K562 (cell line): ENCODE results near the gene PTPRF. TPM values are rescaled to one million over a fixed set of nuclear protein-coding genes. Genes with fewer than 3 reads are reported as not detected.

Source experiments
- ARID3A ChIP-seq: IDR thresholded peaks from 2 replicates; pipeline ENCODE4 v1.6.1; 2012; ENCODE audit warnings: low read depth, low read length, improper control_type of control experiment, borderline replicate concordance
- CBFA2T2 ChIP-seq: fragments of 450-650 bp; conservative IDR thresholded peaks from 2 replicates; pipeline ENCODE4 v1.6.1; 2017; ENCODE audit warnings: mild to moderate bottlenecking
- CHD4 ChIP-seq: fragments of 200-600 bp; sonication (generic); IDR thresholded peaks from 3 replicates; pipeline ENCODE4 v1.6.1; 2012; ENCODE audit warnings: low read depth, mild to moderate bottlenecking, mixed read lengths, low read length, inconsistent platforms; ENCODE audit not compliant: insufficient read depth, insufficient replicate concordance, poor library complexity, severe bottlenecking
- CREB1 ChIP-seq, 2 experiments: sonication (generic) in 1 of 2; formaldehyde crosslinking in 1 of 2; IDR thresholded peaks; 2 replicates each; pipeline versions ENCODE4 v1.6.1 to v1.8.0; 2012 to 2022; ENCODE audit warnings: inconsistent platforms in 1 of 2, mild to moderate bottlenecking in 1 of 2, missing genetic modification reagents in 1 of 2, moderate library complexity in 1 of 2
- CTBP1 ChIP-seq: fragments of 450-650 bp; IDR thresholded peaks from 2 replicates; pipeline ENCODE4 v1.6.1; 2016; ENCODE audit warnings: borderline replicate concordance
- ETS1 ChIP-seq: conservative IDR thresholded peaks from 2 replicates; pipeline ENCODE4 v1.6.1; 2011; ENCODE audit warnings: low read depth, mild to moderate bottlenecking, low read length; ENCODE audit not compliant: control insufficient read depth
- FOXJ3 ChIP-seq: sonication (generic); formaldehyde crosslinking; IDR thresholded peaks from 2 replicates; pipeline ENCODE4 v1.4.0; 2020; ENCODE audit warnings: mild to moderate bottlenecking, missing genetic modification reagents
- FOXM1 ChIP-seq, 2 experiments: fragments of 450-650 bp in 1 of 2; sonication (generic) in 1 of 2; formaldehyde crosslinking in 1 of 2; IDR thresholded peaks; 2 replicates each; pipeline versions ENCODE4 v1.6.1 to v1.9.0; 2017 to 2022; ENCODE audit warnings: low read depth in 2 of 2, mild to moderate bottlenecking in 2 of 2, missing genetic modification reagents in 1 of 2, moderate library complexity in 1 of 2
- KAT8 ChIP-seq: fragments of 450-650 bp; IDR thresholded peaks from 2 replicates; pipeline ENCODE4 v1.6.1; 2016; ENCODE audit warnings: low read depth, mild to moderate bottlenecking
- L3MBTL2 ChIP-seq: fragments of 450-650 bp; IDR thresholded peaks from 2 replicates; pipeline ENCODE4 v1.6.1; 2016; ENCODE audit warnings: mild to moderate bottlenecking, moderate library complexity
- MEIS2 ChIP-seq: fragments of 450-650 bp; IDR thresholded peaks from 2 replicates; pipeline ENCODE4 v1.6.1; 2014; ENCODE audit warnings: mild to moderate bottlenecking; ENCODE audit not compliant: partially characterized antibody
- MTA3 ChIP-seq: fragments of 450-650 bp; formaldehyde crosslinking; IDR thresholded peaks from 2 replicates; pipeline ENCODE4 v1.6.1; 2017; ENCODE audit warnings: mild to moderate bottlenecking, borderline replicate concordance
- NFIC ChIP-seq: fragments of 450-650 bp; IDR thresholded peaks from 2 replicates; pipeline ENCODE4 v1.6.1; 2017; ENCODE audit warnings: mild to moderate bottlenecking, inconsistent platforms
- NR2C1 ChIP-seq, 2 experiments: fragments of 450-650 bp; IDR thresholded peaks; 2 replicates each; pipeline ENCODE4 v1.6.1; 2017; ENCODE audit warnings: mild to moderate bottlenecking in 2 of 2, antibody characterized with exemption in 1 of 2, inconsistent platforms in 1 of 2, missing compliant biosample characterization in 1 of 2, missing genetic modification characterization in 1 of 2
- NR2C2 ChIP-seq, 2 experiments: fragments of 200-800 bp in 1 of 2; sonication (Bioruptor generic) in 1 of 2; sonication (generic) in 1 of 2; formaldehyde crosslinking in 1 of 2; IDR thresholded peaks; 2 replicates each; pipeline versions ENCODE4 v1.6.1 to v1.8.0; 2016 to 2022; ENCODE audit warnings: mild to moderate bottlenecking in 1 of 2, missing compliant biosample characterization in 1 of 2, missing genetic modification characterization in 1 of 2, missing genetic modification reagents in 1 of 2
- RFX5 ChIP-seq: IDR thresholded peaks from 2 replicates; pipeline ENCODE4 v1.6.1; 2011; ENCODE audit warnings: low read depth, mild to moderate bottlenecking, improper control_type of control experiment, low read length
- SNRNP70 ChIP-seq: fragments of 200-400 bp; formaldehyde crosslinking; optimal IDR thresholded peaks from 2 replicates; pipeline ENCODE3; 2017; ENCODE audit warnings: low read depth, low read length
- TSC22D4 ChIP-seq: fragments of 450-650 bp; IDR thresholded peaks from 2 replicates; pipeline ENCODE4 v1.6.1; 2016; ENCODE audit warnings: missing genetic modification characterization, missing biosample characterization, control low read depth
- U2AF2 ChIP-seq: fragments of 200-400 bp; formaldehyde crosslinking; optimal IDR thresholded peaks from 2 replicates; pipeline ENCODE3; 2017; ENCODE audit warnings: low read depth, mild to moderate bottlenecking, low read length
- ZNF212 ChIP-seq: fragments of 450-650 bp; formaldehyde crosslinking; IDR thresholded peaks from 2 replicates; pipeline ENCODE4 v1.4.0; 2020; ENCODE audit warnings: mild to moderate bottlenecking
- ZNF263 ChIP-seq: sonication (generic); formaldehyde crosslinking; IDR thresholded peaks from 2 replicates; pipeline ENCODE4 v1.8.0; 2022; ENCODE audit warnings: mild to moderate bottlenecking, missing genetic modification reagents, borderline replicate concordance
- ZNF277 ChIP-seq: fragments of 250-450 bp; sonication (Bioruptor Pico); IDR thresholded peaks from 2 replicates; pipeline ENCODE4 v1.8.0; 2022; ENCODE audit warnings: inconsistent platforms, mild to moderate bottlenecking, moderate library complexity, borderline replicate concordance
- ZNF280B ChIP-seq: fragments of 250-450 bp; sonication (Bioruptor Pico); IDR thresholded peaks from 2 replicates; pipeline ENCODE4 v1.5.1; 2021; ENCODE audit warnings: mild to moderate bottlenecking
- polyA plus RNA-seq, 8 experiments: library from polyadenylated mRNA; depleted of rRNA in 4 of 8; stranded (reverse) in 5 of 8; unstranded in 3 of 8; fragments of >200 nt; fragmentation: Nextera tagmentation in 2 of 8; fragmentation: Illumina TruSeq in 1 of 8; extraction: Ambion mirVana in 2 of 8; extraction: Trizol in 1 of 8; gene quantifications; 2 replicates each; pipeline versions ENCODE4 v1.2.1 to v1.2.3, GENCODE V29; 2011 to 2014; ENCODE audit warnings: inconsistent platforms in 1 of 8, missing spikeins in 1 of 8
- total RNA-seq, 7 experiments: library from RNA; depleted of rRNA in 6 of 7; stranded (reverse); fragments of >200 nt in 6 of 7; fragmentation: Illumina TruSeq in 2 of 7; extraction: Trizol in 2 of 7; gene quantifications; 2 replicates each; pipeline versions ENCODE4 v1.2.1 to v1.2.3, GENCODE V29; 2011 to 2021; ENCODE audit warnings: low replicate concordance in 1 of 7

The PTPRF gene
- total and polyA plus RNA-seq, 9 of the 15 experiments (the other 6 are each of a cell fraction or from before 2014, with no cell fraction given), result 0.13 to 4.3 (median 1.1) TPM

GRCh38 chr1:43524804-43525203, 5.9 kb upstream of the PTPRF start (continued):
- TF ChIP-seq ZNF280B (no peak), RFX5 (no peak), CTBP1 (peak; percentile 64; the same call in 1 of the 2 replicates), ZNF263 (CRISPR knock-in tag) (no peak), NR2C1 (IDR thresholded peaks at IDR 0.05) (no peak), NR2C1 (tag; IDR thresholded peaks at IDR 0.05) (no peak), FOXM1 (IDR thresholded peaks at IDR 0.05; ENCODE audit: low read depth) (no peak), FOXM1 (CRISPR knock-in tag; IDR thresholded peaks at IDR 0.05; ENCODE audit: low read depth) (no peak), L3MBTL2 (peak; percentile 65), ARID3A (no peak), CREB1 (IDR thresholded peaks at IDR 0.05) (no peak), CREB1 (CRISPR knock-in tag; IDR thresholded peaks at IDR 0.05) (peak; percentile 21; the same call in 1 of the 2 replicates), NFIC (peak; percentile 98), MEIS2 (peak; percentile 48), NR2C2 (CRISPR knock-in tag; IDR thresholded peaks at IDR 0.05) (no peak), NR2C2 (tag; IDR thresholded peaks at IDR 0.05) (peak; percentile 29; the same call in 1 of the 2 replicates), TSC22D4 (tag) (no peak), ETS1 (no peak), CHD4 (no peak), MTA3 (0 out of 2 replicates have a peak, but pooled peaks have one; percentile 16), ZNF212 (no peak), FOXJ3 (CRISPR knock-in tag) (no peak), ZNF277 (CRISPR knock-in tag) (no peak), CBFA2T2 (peak; percentile 32; the same call in 1 of the 2 replicates), U2AF2 (no peak), KAT8 (no peak), SNRNP70 (no peak)
